ENCODE measurements around the gene C3orf38.
A peak's percentile ranks its signal among the peaks of the same experiment; 100 is the strongest.
"Not testable (repeated sequence)": the region's sequence is repeated elsewhere in the genome, so short reads cannot be mapped to it uniquely, and the experiment has no call there.

The C3orf38 gene

DNA sequence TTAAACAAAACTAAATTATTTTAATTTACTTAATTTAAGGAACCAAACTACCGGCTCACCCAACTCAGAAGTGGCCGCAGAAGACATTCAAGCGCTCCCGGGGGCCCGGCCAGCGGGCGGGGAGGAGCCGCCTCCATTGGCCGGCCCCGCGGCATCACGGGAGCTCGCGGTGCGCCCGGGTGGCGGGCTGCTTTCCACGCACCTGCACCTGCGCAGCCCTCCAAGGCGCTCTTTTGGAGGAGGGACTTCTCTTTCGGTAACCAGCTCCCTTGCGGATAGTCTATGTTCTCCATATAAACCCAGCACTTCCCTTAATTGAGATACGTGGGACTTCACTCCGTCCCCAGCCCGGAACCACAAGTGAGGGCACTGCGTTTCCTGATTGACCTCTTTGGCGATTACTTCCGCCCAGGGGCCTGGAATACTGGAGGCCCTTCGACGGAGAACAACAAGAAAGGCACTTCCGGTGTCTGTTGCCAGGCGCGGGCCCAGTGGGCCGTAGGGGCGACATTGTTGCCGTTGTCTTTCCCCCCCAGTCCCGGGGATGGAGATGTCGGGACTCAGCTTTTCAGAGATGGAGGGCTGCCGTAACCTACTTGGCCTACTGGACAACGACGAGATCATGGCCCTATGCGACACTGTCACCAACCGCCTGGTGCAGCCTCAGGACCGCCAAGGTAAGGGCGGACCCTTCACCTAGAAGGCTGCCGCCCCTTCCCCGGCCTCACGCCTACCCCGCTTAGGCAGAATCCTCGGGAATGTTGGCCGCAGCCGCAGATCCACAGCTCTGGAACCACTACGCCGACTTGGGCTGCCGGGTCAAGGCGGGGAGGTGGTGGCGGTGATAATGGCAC, at the start of gene C3orf38:
TSS of gene C3orf38 (plus strand) at position 451 of the 854 bp plus-strand sequence. CDS start at position 545, 94 bp downstream.
- Histone ChIP-seq H3K27ac (peak within 1 kb of the TSS; percentile 60 to 98 (median 92)), H3K4me3 (peak within 1 kb of the TSS; percentile 66 to 96 (median 90))

DNA sequence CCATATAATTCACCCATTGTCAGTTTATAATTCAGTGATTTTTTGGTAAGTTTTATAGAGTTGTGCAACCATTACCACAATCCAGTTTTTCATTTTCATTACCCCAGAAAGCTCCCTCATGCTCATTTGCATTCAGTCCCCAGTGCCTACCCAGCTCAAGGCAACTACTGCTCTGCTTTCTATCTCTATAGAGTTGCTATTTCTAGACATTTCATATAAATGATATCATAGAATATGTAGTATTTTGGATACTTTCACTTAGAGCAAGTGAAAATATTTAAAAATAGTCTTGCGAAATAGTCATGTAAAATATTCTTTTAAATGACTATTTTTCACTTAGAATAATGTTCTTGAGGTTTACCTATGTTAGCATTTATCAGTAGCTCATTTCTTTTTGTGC, 48.6 kb upstream of the C3orf38 start:
- no peak overlapping the region for H3K4me3 ChIP-seq
- H3K27ac ChIP-seq = no peak overlapping the region

DNA sequence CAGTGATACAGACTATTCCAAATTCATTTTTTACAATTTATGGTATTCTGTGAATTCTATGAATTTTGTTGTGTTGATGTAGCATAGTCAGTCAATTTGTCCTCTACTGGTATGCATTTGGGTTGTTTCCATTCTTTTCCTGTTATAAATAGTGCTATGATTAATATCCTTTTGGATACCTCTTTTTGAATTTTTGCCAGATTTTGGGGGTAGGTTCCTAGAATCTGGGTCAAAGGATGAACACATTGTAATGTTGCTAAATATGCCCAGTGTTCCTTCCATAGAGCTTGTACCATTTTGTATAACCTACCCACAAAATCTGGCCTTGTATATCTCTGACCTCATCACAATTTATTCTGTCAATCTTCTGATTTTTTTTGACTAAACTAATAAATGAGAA, 44.4 kb upstream of the C3orf38 start:
- Histone ChIP-seq H3K4me3 (no peak overlapping the region), H3K27ac (no peak overlapping the region)

DNA sequence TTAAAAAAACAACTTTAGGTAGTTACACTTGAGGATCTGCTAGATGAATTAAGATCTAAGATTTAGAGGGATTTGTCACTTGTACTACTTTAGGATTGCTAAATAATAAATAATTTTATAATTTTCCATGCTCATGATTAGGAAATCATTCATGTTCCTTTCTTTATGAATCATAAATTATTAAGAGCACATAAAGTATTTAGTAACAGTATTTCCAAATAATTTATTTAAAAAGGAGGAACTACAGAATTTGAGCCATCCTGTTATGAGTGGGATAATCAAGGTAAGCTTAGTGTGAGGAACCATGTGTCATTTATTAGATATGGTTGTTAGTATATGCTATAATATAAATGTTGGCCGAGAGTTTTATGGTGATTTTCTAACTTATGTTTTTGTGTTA, 37.5 kb upstream of the C3orf38 start:
- Histone ChIP-seq H3K27ac (no peak overlapping the region), H3K4me3 (no peak overlapping the region)

DNA sequence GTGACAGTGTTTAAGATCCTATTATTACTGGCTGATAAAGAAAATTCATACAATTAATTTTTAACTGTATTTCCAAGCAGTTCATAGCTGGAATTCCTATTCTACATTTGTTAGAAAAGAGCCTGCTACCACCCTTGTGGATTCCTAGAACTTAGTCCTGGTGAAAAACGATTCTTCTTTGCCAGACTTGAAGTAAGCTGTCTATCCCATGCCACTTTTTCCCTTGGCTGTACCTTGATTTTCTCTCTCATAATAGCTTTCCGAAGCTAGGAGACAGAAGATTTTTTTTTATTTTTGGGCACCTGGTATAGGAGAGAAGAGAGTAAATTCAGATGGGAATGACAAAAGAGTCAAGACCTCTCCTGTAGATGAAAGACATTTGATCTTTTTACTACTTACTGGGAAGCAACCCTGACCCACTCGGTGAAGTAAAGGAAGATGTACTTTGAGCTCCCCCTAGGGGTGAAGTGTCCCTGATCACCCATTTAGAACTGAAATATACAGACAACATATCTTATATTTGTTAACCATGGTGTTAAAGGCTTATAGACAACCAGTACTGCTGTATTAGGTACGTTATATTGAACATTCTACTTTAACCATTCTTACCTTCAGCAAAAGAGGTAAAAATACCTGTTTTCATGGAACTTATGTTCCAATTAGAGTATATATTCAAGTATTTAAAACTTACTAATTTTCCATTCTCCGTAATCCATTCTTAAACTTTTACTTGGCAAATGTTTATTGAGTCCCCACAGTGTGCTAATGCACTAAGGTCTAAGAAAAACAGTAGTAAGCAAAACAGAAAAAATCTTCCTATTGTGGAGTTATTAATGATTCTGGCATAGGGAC, 36.2 kb upstream of the C3orf38 start:
- no peak overlapping the region for H3K27ac ChIP-seq
- H3K4me3 ChIP-seq = no peak overlapping the region

DNA sequence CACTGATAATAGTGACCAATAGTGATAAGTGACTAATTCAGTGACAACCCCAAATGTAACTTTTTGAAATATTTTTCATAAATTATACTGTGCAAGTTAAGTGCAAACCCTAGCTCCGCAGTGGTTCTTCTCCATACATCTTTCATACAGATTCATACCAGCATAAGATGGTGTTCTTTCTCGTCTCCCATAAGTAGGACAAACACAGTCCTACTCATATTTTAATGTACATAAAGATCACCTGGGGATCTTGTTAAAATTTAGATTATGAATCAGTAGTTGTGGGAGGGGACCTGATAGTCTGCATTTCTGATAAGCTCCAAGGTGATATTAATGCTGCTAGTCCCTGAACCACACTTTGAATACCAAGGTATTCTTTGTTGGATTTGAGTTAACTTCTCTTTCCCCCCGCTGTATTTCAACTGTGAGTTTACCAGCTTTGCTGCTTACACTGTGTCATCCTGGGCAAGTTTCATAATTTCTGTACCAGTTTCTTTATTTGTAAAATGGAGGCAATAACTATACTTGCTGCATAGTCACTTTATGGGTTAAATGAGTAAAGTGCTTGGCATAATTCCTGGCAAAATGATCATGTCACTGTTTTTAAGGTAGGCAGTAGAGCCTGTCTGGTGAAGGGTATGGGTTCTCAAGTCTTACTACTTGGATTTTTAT, 34.7 kb upstream of the C3orf38 start:
- no peak overlapping the region for H3K4me3 ChIP-seq
- no peak overlapping the region for H3K27ac ChIP-seq

DNA sequence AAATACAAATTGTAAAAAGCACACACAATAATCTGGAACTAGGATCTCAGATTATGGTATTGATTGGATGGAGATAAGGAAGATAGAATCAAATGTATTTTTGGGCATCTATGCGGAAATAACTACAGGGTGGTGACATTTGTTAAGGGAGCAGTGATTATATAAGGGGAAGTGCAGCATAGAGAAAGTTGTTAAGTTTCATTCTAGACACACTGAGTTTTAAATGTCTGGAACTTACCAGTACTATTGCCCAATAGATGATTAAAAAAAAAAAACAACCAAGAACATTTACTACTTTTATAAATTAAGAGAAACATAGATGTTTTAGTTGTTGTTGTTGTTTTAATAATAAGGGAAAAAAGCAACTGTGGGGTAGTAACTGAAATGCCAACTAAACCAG, 32.1 kb upstream of the C3orf38 start:
- Histone ChIP-seq H3K4me3 (no peak overlapping the region), H3K27ac (no peak overlapping the region)

DNA sequence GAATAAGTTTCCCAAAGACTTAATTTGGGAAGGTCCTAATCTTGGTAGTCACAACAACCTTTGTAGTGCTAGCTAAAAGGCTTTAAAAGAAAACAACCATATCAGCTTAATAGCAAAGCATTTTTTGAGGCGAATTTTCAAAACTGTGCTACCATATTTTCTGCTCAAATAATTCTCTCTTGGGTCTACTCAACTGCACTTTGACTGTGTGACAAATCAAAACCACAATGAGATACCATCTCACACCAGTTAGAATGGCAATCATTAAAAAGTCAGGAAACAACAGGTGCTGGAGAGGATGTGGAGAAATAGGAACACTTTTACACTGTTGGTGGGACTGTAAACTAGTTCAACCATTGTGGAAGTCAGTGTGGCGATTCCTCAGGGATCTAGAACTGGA, 31.2 kb upstream of the C3orf38 start:
- H3K4me3 ChIP-seq, H3K27ac ChIP-seq: not testable (repeated sequence)

DNA sequence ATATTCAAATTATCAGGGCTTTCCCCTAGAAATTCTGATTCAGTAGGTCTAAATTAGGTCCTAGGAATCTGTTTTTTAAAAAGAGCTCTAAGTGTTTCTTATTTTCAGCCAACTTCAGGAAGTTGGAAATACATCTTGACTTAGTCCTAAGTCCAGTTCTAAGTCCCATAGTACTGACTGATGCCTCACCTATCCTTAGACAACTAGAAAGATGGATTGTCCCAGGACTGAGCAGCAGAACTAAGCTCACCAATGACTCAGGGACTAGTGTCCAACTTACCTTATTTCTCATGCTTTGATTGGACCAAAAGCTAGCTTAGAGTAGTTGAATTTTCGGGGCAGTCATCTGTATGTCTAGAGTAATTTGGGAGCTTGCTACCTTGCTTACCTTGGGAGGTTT, 26.2 kb upstream of the C3orf38 start:
- Histone ChIP-seq H3K4me3 (no peak overlapping the region), H3K27ac (no peak overlapping the region)

DNA sequence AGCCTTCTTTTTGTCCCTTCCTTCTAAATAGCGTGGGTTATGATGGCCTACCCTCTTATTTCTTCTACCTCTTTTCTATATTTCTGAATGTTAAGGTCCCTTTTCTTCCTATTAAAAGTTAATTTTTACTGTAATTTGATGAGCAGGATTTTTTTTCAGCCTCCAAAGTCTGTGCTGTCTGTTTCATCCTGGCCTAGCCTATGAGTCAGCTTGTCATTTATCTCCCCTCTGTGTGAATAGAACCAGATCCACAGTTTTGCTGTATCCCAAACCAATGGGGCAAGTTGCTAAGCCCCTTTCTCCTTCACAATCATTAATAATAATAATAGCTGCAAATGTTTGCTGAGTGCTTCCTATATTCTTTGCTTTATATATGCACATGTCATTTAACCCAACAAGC, 18.1 kb upstream of the C3orf38 start:
- no peak overlapping the region for H3K27ac ChIP-seq
- no peak overlapping the region for H3K4me3 ChIP-seq

DNA sequence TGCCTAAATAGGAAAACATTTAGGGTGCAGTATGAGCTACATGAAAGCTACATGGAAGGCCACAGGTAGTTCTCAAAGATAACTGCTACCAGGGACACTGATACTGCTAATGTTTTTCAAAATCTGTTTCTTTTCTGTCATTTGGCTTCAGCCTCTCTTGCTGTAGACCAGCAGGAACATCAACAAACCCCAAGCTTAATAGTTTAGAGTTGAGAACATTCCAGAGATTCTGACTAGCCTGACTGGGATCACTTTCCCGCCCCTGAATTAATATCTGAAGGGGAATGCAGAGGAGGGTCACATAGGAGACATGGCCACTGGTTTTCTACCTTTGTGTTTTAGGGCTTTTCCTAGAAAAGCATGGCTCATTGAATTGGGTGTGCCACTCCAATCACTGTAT, 16.9 kb upstream of the C3orf38 start:
- no peak overlapping the region for H3K4me3 ChIP-seq
- H3K27ac ChIP-seq = no peak overlapping the region

DNA sequence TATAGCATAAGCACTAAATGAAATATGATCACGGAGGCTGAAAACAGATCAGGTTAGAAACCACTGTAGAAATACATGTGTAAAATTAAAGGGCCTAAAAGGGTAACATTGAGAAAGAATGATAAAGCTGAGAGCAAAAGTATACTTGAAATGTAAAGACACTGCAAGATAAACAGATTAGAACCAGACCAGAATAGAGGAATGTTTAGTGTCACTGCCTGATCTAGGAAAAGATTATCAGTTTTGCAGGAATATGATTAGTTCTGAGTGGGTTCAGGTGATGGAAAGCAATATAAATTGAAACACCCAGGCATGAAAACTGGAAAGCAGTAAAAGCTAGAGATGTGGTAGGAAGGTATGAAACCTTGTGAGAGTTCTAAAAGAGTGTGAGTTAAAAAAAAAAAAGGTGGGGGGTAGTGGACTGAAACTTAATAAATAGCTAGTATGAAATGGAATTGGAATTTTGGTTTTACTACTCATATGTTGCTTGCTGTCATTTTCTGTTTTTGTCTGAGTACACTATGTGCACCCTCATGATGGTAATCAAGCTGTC, 16.0 kb upstream of the C3orf38 start:
- H3K4me3 ChIP-seq = no peak overlapping the region
- H3K27ac ChIP-seq = no peak overlapping the region

DNA sequence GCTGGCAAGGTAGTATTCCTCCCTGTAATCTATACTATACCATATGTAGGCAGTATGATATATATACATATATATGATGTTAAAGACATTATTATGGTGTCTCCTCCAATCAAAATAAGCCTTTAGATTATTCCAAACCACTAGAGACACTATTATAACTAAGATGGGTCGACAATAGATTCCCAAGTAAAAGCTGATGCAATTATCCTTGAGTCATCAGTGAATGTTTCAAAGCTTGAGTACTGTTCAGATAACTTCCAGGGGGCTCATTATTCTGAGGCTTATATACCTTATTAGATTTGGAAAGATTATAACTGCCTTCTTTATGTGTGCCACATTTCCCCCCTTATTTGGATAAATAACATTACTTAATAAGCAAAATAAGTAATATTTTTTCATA, 11.9 kb upstream of the C3orf38 start:
- no peak overlapping the region for H3K4me3 ChIP-seq
- no peak overlapping the region for H3K27ac ChIP-seq

DNA sequence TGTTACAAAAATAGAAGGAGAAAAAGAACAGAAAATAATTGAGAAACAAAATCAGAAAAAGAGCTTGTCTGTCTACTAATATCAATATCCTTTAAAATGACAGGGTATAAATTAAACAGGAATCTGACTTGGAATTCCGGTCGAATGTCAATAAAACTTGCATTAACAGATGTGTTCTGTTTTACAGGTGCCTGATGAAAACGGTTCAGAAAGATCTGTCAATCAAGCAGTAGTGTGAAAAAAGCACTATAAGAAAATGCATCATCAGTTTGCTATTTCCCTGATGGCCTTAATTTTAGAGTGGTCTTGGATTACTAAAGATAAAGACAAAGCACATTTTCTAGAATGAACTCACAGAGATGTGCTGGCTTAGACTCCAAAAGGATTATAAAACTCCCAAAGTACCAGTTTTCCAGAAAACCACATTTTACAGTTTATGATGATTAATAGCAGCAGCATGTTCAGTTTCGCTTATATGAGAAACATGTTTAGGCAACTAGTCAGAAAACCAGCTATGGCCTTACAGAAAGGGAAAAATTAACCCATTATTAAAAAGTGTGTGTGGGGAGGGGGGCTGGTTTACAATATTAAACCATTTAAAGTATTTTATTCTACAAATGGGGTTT, 8.2 kb upstream of the C3orf38 start:
- Histone ChIP-seq H3K27ac (peak overlapping the region in 5 of 21 experiments; percentile 20 to 60 (median 28)), H3K4me3 (no peak overlapping the region)

DNA sequence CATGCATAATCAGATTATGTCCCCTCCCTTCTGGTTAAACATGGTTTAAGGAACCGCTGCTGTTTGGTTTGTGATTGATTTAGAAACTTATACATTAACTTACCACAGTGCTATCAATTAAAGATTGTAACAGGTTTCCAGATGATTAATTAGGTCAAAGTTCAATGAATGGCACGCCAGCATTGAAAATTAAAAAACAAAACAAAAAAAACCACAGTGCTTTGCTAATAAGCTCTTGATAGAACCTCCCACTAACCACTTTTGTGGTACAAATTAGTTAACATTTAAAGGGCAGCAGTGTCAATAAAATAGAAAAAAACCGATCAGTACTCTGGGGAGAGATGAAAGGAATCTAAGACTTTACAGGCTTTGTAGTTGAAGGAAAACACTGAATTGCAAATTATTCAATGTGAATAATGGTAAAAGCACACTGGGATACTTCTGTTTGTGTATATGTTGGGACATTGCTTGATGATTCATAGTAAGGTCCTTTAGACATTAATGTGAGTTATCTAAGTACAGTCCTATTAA, 7.6 kb upstream of the C3orf38 start:
- H3K4me3 ChIP-seq = no peak overlapping the region
- H3K27ac ChIP-seq = peak overlapping the region in 6 of 21 experiments; percentile 18 to 60 (median 26)

DNA sequence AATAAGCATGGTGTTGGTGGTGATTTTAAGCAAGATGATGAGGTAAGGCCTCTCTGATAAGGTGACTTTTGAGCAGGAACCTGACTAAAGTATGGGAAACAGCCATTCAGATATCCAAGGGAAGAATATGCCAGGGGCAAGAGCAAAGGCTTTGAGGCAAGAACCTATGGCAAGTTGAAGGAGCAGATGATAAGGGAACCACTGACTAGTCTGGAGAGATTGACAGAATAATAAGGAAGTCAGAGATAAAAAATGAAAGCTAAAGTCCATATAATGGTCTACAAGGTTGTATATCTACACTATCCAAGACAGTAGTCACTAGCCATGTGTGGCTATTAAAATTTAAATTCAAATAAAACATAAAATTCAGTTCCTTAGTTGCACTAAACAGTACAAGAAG, 2.5 kb upstream of the C3orf38 start:
- no peak overlapping the region for H3K4me3 ChIP-seq
- no peak overlapping the region for H3K27ac ChIP-seq

DNA sequence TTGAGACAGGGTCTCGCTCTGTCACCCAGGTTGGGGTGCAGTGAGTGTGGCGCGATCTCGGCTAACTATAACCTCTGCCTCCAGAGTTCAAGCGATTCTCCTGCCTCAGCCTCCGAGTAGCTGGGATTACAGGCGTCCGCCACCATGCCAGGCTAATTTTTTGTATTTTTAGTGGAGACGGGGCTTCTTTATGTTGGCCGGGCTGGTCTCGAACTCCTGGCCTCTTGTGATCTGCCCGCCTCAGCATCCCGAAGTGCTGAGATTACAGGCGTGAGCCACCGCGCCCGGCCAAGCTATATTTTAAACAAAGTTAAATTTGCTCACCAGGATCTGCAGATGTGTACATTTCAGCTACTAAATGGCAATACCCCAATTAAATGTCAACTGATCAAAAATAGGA, 1.1 kb upstream of the C3orf38 start:
- H3K27ac ChIP-seq = peak overlapping the region in 4 of 21 experiments; percentile 94 to 98 (median 96)
- peak overlapping the region; percentile 66 to 96 (median 90) for H3K4me3 ChIP-seq

DNA sequence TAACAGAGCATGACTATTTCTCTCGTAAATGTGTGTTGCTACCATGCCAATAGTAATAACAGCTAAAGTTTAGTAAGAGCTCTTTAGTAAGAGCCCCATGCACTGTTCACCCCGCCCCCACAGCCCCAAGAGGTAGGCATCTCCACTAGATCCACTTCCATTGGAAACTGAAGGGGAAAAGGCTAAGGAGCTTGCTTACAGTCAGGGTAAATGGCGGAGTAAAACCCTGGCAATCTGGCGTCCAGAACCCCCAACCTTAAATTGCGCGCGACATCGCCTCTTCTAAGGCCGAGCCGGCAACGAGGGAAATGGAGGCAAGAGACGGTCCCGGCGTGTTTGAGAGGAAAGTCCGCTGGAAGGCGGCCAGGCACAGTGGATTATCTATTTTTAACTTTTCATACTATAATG, 654 bp upstream of the C3orf38 start:
- Histone ChIP-seq H3K4me3 (peak overlapping the region; percentile 66 to 96 (median 90)), H3K27ac (peak overlapping the region in 20 of 21 experiments; percentile 72 to 98 (median 92))

DNA sequence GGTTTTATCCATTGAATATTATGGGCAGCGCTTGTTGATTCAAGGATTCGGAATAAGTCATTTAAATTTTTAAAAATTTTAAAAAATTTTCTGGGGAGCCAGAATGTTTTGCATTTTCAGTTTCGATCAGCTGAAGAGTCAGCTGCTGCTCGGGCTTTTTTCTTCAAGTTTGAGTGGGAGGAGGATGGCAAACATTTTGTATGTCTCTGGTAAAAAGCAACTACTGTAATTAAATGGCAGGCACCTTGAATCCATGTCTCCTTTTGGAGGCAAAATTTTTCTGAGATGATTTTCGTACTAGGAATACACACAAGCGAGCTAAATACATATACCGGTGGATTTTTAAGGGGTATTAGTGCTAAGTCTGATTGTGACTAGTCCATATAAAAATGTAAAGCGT, 612 bp downstream of the C3orf38 start:
- H3K27ac ChIP-seq = peak overlapping the region; percentile 60 to 98 (median 92)
- peak overlapping the region; percentile 66 to 96 (median 90) for H3K4me3 ChIP-seq
